Measurements from ENCODE around the gene DCLK2.
A peak's percentile ranks its signal among the peaks of the same experiment; 100 is the strongest.

Gene DCLK2

GRCh38 chr4:150145090-150145945 is 67.1 kb downstream of the DCLK2 start:
- Histone ChIP-seq H3K27me3 (ENCODE audit: insufficient read depth, low read length, poor library complexity) (no peaks in the 10 kb centered on the region), H4K5ac (ENCODE audit: low read length) (no peak overlapping the region), H3K4me2 (ENCODE audit: low read length) (no peak overlapping the region), H2BK5ac (ENCODE audit: low read length) (no peak overlapping the region), H3K79me2 (ENCODE audit: control insufficient read depth, insufficient read depth, low read length) (no peaks in the 10 kb centered on the region), H2AK5ac (ENCODE audit: low read length) (no peak overlapping the region), H3K18ac (ENCODE audit: low read length) (no peak overlapping the region), H3K79me1 (ENCODE audit: low read length) (no peaks in the 10 kb centered on the region), H3K9ac (ENCODE audit: low read length) (no peak overlapping the region), H2BK120ac (ENCODE audit: low read depth, low read length) (no peak overlapping the region), H4K8ac (ENCODE audit: low read depth, low read length) (no peak overlapping the region), H3K56ac (ENCODE audit: low read length) (no peak overlapping the region), H3K4me3 (ENCODE audit: low read length) (no peak overlapping the region), H3K36me3 (ENCODE audit: control insufficient read depth, insufficient read depth, low read length) (no peaks in the 10 kb centered on the region), H3K23ac (ENCODE audit: low read length) (no peak overlapping the region), H3K4ac (ENCODE audit: low read depth, low read length) (no peak overlapping the region), H3K27ac (ENCODE audit: low read depth, low read length) (no peak overlapping the region), H2BK15ac (replicated peaks; ENCODE audit: low read depth) (no peak overlapping the region), H3K4me1 (ENCODE audit: control insufficient read depth, low read depth, low read length) (no peaks in the 10 kb centered on the region)
- WGBS (ENCODE audit: extremely low coverage, insufficient coverage, low lambda C conversion rate) = no CpG with 5 or more reads among the region's 1 CpG
- peak; percentile 38 for DNase-seq

GRCh38 chr4:150145946-150146340 is 67.7 kb downstream of the DCLK2 start:
- Histone ChIP-seq H3K23ac (ENCODE audit: low read length) (no peak overlapping the region), H3K36me3 (ENCODE audit: control insufficient read depth, insufficient read depth, low read length) (no peaks in the 10 kb centered on the region), H3K79me1 (ENCODE audit: low read length) (no peaks in the 10 kb centered on the region), H2AK5ac (ENCODE audit: low read length) (no peak overlapping the region), H3K18ac (ENCODE audit: low read length) (no peak overlapping the region), H2BK5ac (ENCODE audit: low read length) (no peak overlapping the region), H3K4me3 (ENCODE audit: low read length) (no peak overlapping the region), H3K4ac (ENCODE audit: low read depth, low read length) (no peak overlapping the region), H2BK120ac (ENCODE audit: low read depth, low read length) (no peak overlapping the region), H3K4me1 (ENCODE audit: control insufficient read depth, low read depth, low read length) (no peaks in the 10 kb centered on the region), H3K27ac (ENCODE audit: low read depth, low read length) (no peak overlapping the region), H3K9ac (ENCODE audit: low read length) (no peak overlapping the region), H3K4me2 (ENCODE audit: low read length) (no peak overlapping the region), H3K56ac (ENCODE audit: low read length) (no peak overlapping the region), H3K79me2 (ENCODE audit: control insufficient read depth, insufficient read depth, low read length) (no peaks in the 10 kb centered on the region), H3K27me3 (ENCODE audit: insufficient read depth, low read length, poor library complexity) (no peaks in the 10 kb centered on the region), H4K8ac (ENCODE audit: low read depth, low read length) (no peak overlapping the region), H2BK15ac (replicated peaks; ENCODE audit: low read depth) (no peak overlapping the region), H4K5ac (ENCODE audit: low read length) (no peak overlapping the region)
- no CpG with 5 or more reads among the region's 1 CpG for WGBS (ENCODE audit: extremely low coverage, insufficient coverage, low lambda C conversion rate)
- DNase-seq = no peak

- Histone ChIP-seq H3K9ac (ENCODE audit: low read length) (no peak overlapping the region), H3K4me2 (ENCODE audit: low read length) (no peak overlapping the region), H3K4ac (ENCODE audit: low read depth, low read length) (no peak overlapping the region), H3K79me2 (ENCODE audit: control insufficient read depth, insufficient read depth, low read length) (no peaks in the 10 kb centered on the region), H3K36me3 (ENCODE audit: control insufficient read depth, insufficient read depth, low read length) (no peaks in the 10 kb centered on the region), H3K79me1 (ENCODE audit: low read length) (no peaks in the 10 kb centered on the region), H3K27ac (ENCODE audit: low read depth, low read length) (no peak overlapping the region), H3K4me3 (ENCODE audit: low read length) (no peak overlapping the region), H2BK15ac (replicated peaks; ENCODE audit: low read depth) (no peak overlapping the region), H4K5ac (ENCODE audit: low read length) (no peak overlapping the region), H3K56ac (ENCODE audit: low read length) (no peak overlapping the region), H4K8ac (ENCODE audit: low read depth, low read length) (no peak overlapping the region), H2BK120ac (ENCODE audit: low read depth, low read length) (no peak overlapping the region), H2AK5ac (ENCODE audit: low read length) (no peak overlapping the region), H2BK5ac (ENCODE audit: low read length) (no peak overlapping the region), H3K4me1 (ENCODE audit: control insufficient read depth, low read depth, low read length) (no peaks in the 10 kb centered on the region), H3K23ac (ENCODE audit: low read length) (no peak overlapping the region), H3K18ac (ENCODE audit: low read length) (no peak overlapping the region), H3K27me3 (ENCODE audit: insufficient read depth, low read length, poor library complexity) (no peaks in the 10 kb centered on the region)
- no CpG with 5 or more reads among the region's 1 CpG for WGBS (ENCODE audit: extremely low coverage, insufficient coverage, low lambda C conversion rate)
- no peak for DNase-seq
These were observed 71.1 kb downstream of the DCLK2 start for GRCh38 chr4:150149381-150149780.

GRCh38 chr4:150150629-150151062 is 72.4 kb downstream of the DCLK2 start:
- H3K56ac ChIP-seq (ENCODE audit: low read length) = no peak overlapping the region
- no CpG with 5 or more reads among the region's 1 CpG for WGBS (ENCODE audit: extremely low coverage, insufficient coverage, low lambda C conversion rate)

GRCh38 chr4:150152766-150153165 is 74.5 kb downstream of the DCLK2 start:
- no peaks in the 10 kb centered on the region for H3K79me2 ChIP-seq (ENCODE audit: control insufficient read depth, insufficient read depth, low read length)
- no peak overlapping the region for H2BK120ac ChIP-seq (ENCODE audit: low read depth, low read length)
- H2AK5ac ChIP-seq (ENCODE audit: low read length) = no peak overlapping the region
- H3K27me3 ChIP-seq (ENCODE audit: insufficient read depth, low read length, poor library complexity) = no peaks in the 10 kb centered on the region
- no peaks in the 10 kb centered on the region for H3K36me3 ChIP-seq (ENCODE audit: control insufficient read depth, insufficient read depth, low read length)
- no peak overlapping the region for H3K56ac ChIP-seq (ENCODE audit: low read length)
- H3K18ac ChIP-seq (ENCODE audit: low read length) = no peak overlapping the region
- H3K79me1 ChIP-seq (ENCODE audit: low read length) = no peaks in the 10 kb centered on the region
- DNase-seq = no peak
- no peak overlapping the region for H3K4me3 ChIP-seq (ENCODE audit: low read length)
- H3K4me2 ChIP-seq (ENCODE audit: low read length) = no peak overlapping the region
- H2BK5ac ChIP-seq (ENCODE audit: low read length) = no peak overlapping the region
- no peaks in the 10 kb centered on the region for H3K4me1 ChIP-seq (ENCODE audit: control insufficient read depth, low read depth, low read length)
- no peak overlapping the region for H4K8ac ChIP-seq (ENCODE audit: low read depth, low read length)
- no CpG with 5 or more reads among the region's 3 CpGs for WGBS (ENCODE audit: extremely low coverage, insufficient coverage, low lambda C conversion rate)
- no peak overlapping the region for H3K23ac ChIP-seq (ENCODE audit: low read length)
- no peak overlapping the region for H3K9ac ChIP-seq (ENCODE audit: low read length)
- H4K5ac ChIP-seq (ENCODE audit: low read length) = no peak overlapping the region
- no peak overlapping the region for H3K4ac ChIP-seq (ENCODE audit: low read depth, low read length)
- no peak overlapping the region for H3K27ac ChIP-seq (ENCODE audit: low read depth, low read length)
- no peak overlapping the region for H2BK15ac ChIP-seq (replicated peaks; ENCODE audit: low read depth)

More at GRCh38 chr4:150150629-150151062, 72.4 kb downstream of the DCLK2 start:
- no peak overlapping the region for H3K18ac ChIP-seq (ENCODE audit: low read length)
- no peaks in the 10 kb centered on the region for H3K36me3 ChIP-seq (ENCODE audit: control insufficient read depth, insufficient read depth, low read length)
- no peak overlapping the region for H3K27ac ChIP-seq (ENCODE audit: low read depth, low read length)
- H3K4me2 ChIP-seq (ENCODE audit: low read length) = no peak overlapping the region
- H4K8ac ChIP-seq (ENCODE audit: low read depth, low read length) = no peak overlapping the region
- H3K27me3 ChIP-seq (ENCODE audit: insufficient read depth, low read length, poor library complexity) = no peaks in the 10 kb centered on the region
- no peak overlapping the region for H2BK120ac ChIP-seq (ENCODE audit: low read depth, low read length)
- H3K79me1 ChIP-seq (ENCODE audit: low read length) = no peaks in the 10 kb centered on the region
- no peak overlapping the region for H3K4ac ChIP-seq (ENCODE audit: low read depth, low read length)
- H2BK15ac ChIP-seq (replicated peaks; ENCODE audit: low read depth) = no peak overlapping the region
- H3K4me1 ChIP-seq (ENCODE audit: control insufficient read depth, low read depth, low read length) = no peaks in the 10 kb centered on the region
- no peak overlapping the region for H2BK5ac ChIP-seq (ENCODE audit: low read length)
- no peaks in the 10 kb centered on the region for H3K79me2 ChIP-seq (ENCODE audit: control insufficient read depth, insufficient read depth, low read length)
- no peak overlapping the region for H4K5ac ChIP-seq (ENCODE audit: low read length)
- no peak overlapping the region for H3K9ac ChIP-seq (ENCODE audit: low read length)
- H3K4me3 ChIP-seq (ENCODE audit: low read length) = no peak overlapping the region
- no peak overlapping the region for H2AK5ac ChIP-seq (ENCODE audit: low read length)
- H3K23ac ChIP-seq (ENCODE audit: low read length) = no peak overlapping the region
- no peak for DNase-seq

- H3K36me3 ChIP-seq (ENCODE audit: control insufficient read depth, insufficient read depth, low read length) = no peaks in the 10 kb centered on the region
- no peak overlapping the region for H3K56ac ChIP-seq (ENCODE audit: low read length)
- H2BK120ac ChIP-seq (ENCODE audit: low read depth, low read length) = no peak overlapping the region
- H3K23ac ChIP-seq (ENCODE audit: low read length) = no peak overlapping the region
- no peak overlapping the region for H2BK5ac ChIP-seq (ENCODE audit: low read length)
- H3K79me2 ChIP-seq (ENCODE audit: control insufficient read depth, insufficient read depth, low read length) = no peaks in the 10 kb centered on the region
- no CpG with 5 or more reads among the region's 4 CpGs for WGBS (ENCODE audit: extremely low coverage, insufficient coverage, low lambda C conversion rate)
- no peaks in the 10 kb centered on the region for H3K79me1 ChIP-seq (ENCODE audit: low read length)
- H3K4ac ChIP-seq (ENCODE audit: low read depth, low read length) = no peak overlapping the region
- H3K27me3 ChIP-seq (ENCODE audit: insufficient read depth, low read length, poor library complexity) = no peaks in the 10 kb centered on the region
- H2BK15ac ChIP-seq (replicated peaks; ENCODE audit: low read depth) = no peak overlapping the region
- no peak overlapping the region for H4K8ac ChIP-seq (ENCODE audit: low read depth, low read length)
- H3K4me2 ChIP-seq (ENCODE audit: low read length) = no peak overlapping the region
- H3K18ac ChIP-seq (ENCODE audit: low read length) = no peak overlapping the region
- H2AK5ac ChIP-seq (ENCODE audit: low read length) = no peak overlapping the region
- H3K4me1 ChIP-seq (ENCODE audit: control insufficient read depth, low read depth, low read length) = no peaks in the 10 kb centered on the region
- no peak overlapping the region for H4K5ac ChIP-seq (ENCODE audit: low read length)
- no peak for DNase-seq
- H3K4me3 ChIP-seq (ENCODE audit: low read length) = no peak overlapping the region
- no peak overlapping the region for H3K9ac ChIP-seq (ENCODE audit: low read length)
- no peak overlapping the region for H3K27ac ChIP-seq (ENCODE audit: low read depth, low read length)
These were observed 77.1 kb downstream of the DCLK2 start for GRCh38 chr4:150155391-150155790.
